Measurements from ENCODE around the gene IL1R1. TPM values are rescaled to one million over a fixed set of nuclear protein-coding genes. Genes with fewer than 3 reads are reported as not detected.

Gene IL1R1
- polyA plus RNA-seq, 1 donor (not counting 4 experiments of a cell fraction or from before 2014, with no cell fraction given): 7.5 TPM

DNA sequence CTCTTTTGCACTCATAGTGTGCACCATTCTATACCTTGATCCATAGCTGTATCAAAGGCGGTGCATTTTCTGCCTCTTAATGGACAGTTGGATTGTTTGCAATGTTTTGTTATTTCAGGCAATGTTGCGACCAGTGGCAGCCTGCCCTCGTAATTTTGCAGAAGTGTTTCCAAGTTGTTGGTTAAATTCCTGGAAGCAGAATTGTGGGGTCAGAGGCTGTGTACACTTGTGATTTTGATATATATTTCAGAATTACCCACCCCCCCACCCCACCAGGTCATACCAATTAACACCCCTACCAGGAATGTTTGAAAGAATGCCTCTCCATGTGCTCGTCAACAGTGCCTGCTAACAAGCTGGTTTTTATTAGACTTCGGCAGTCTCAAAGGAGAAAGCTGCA lies 32.4 kb upstream of the IL1R1 start:
- no peaks in the 10 kb centered on the region for H3K4me1 ChIP-seq (ENCODE audit: control insufficient read depth, extremely low read depth, insufficient read depth, low read length)
- FAIRE-seq (no peak), DNase-seq (ENCODE audit: low read depth, low spot score) (no peak)
- H3K9me1 ChIP-seq (ENCODE audit: control insufficient read depth, extremely low read depth, insufficient read depth, low read length): no peaks in the 10 kb centered on the region
- H3K9ac ChIP-seq (ENCODE audit: control insufficient read depth, extremely low read depth, insufficient read depth, low read length): no peak overlapping the region
- H2AFZ ChIP-seq (ENCODE audit: control insufficient read depth, low read length): no peak overlapping the region
- H3K9me3 ChIP-seq (ENCODE audit: control insufficient read depth, low read depth, low read length): no peaks in the 10 kb centered on the region
- H3K4me2 ChIP-seq (ENCODE audit: control insufficient read depth, extremely low read depth, insufficient read depth, low read depth, low read length): no peak overlapping the region
- no peak overlapping the region for H3K27ac ChIP-seq (ENCODE audit: control insufficient read depth, insufficient read depth, low read length)
- no peaks in the 10 kb centered on the region for H3K27me3 ChIP-seq (ENCODE audit: control insufficient read depth, extremely low read depth, insufficient read depth, low read length)
- dilution Hi-C loops (cut with MboI; ENCODE audit: extremely low pct_ligation_motif_present, low sequenced_read_pairs): no loop called here
- no peaks in the 10 kb centered on the region for H3K36me3 ChIP-seq (ENCODE audit: control insufficient read depth in 2 of 2, extremely low read depth in 1 of 2, insufficient read depth in 2 of 2, low read length in 2 of 2)
- no peaks in the 10 kb centered on the region for H3K79me2 ChIP-seq (ENCODE audit: control insufficient read depth, insufficient read depth, low read length)
- no peak overlapping the region for H3K4me3 ChIP-seq (ENCODE audit: control insufficient read depth in 2 of 3, extremely low read depth in 1 of 3, insufficient read depth in 2 of 3, low read depth in 1 of 3, low read length in 3 of 3)
- TF ChIP-seq EZH2 (IDR thresholded peaks at IDR 0.05; ENCODE audit: low read length): no peak
- no peak for TF ChIP-seq CTCF (optimal IDR thresholded peaks at IDR 0.05 in 1 of 3, IDR thresholded peaks at IDR 0.05 in 1 of 3, conservative IDR thresholded peaks at IDR 0.05 in 1 of 3; ENCODE audit: extremely low read depth in 1 of 3, insufficient read depth in 2 of 3, low read length in 3 of 3)
- no peaks in the 10 kb centered on the region for H4K20me1 ChIP-seq (ENCODE audit: control insufficient read depth, extremely low read depth, insufficient read depth, low read length)

DNA sequence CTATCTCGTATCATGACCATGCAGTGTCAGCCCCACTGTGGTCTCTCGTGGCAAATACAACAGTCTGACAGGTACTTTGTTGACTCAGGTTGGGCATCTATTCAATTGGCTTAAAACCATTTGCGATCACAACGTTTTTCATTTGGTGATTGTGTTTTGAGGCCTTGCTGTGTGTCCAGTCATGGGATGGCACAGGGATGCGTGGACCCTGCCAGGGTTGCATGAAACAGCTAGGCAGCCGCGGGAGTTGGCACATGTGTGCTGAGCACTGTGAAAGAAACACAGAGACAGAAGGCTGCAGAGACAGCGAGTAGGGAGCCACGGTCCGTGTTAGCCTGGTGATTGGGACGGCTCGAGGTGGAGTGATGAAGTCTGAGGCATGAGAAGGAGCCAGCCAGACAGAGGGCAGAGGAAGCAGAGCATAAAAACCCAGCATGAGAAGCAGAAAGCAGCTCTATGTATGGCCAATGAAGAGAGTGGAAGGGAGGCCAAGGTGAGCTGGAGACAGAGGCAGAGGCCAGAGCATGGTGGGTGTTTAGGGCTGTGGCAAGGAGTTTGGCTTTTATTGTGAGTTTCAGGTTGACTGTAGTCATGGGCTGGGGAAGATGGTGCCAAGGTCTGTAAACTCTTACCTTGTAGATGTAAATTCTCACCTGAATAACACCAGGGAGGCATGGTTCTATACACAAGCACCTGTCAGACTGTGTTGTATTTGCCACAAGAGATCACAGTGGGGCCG lies 31.8 kb upstream of the IL1R1 start:
- H4K20me1 ChIP-seq (ENCODE audit: control insufficient read depth, extremely low read depth, insufficient read depth, low read length): no peaks in the 10 kb centered on the region
- H3K79me2 ChIP-seq (ENCODE audit: control insufficient read depth, insufficient read depth, low read length): no peaks in the 10 kb centered on the region
- DNase-seq (ENCODE audit: low read depth, low spot score): no peak
- no peaks in the 10 kb centered on the region for H3K36me3 ChIP-seq (ENCODE audit: control insufficient read depth in 2 of 2, extremely low read depth in 1 of 2, insufficient read depth in 2 of 2, low read length in 2 of 2)
- dilution Hi-C loops (cut with MboI; ENCODE audit: extremely low pct_ligation_motif_present, low sequenced_read_pairs): no loop called here
- TF ChIP-seq CTCF (optimal IDR thresholded peaks at IDR 0.05 in 1 of 3, IDR thresholded peaks at IDR 0.05 in 1 of 3, conservative IDR thresholded peaks at IDR 0.05 in 1 of 3; ENCODE audit: extremely low read depth in 1 of 3, insufficient read depth in 2 of 3, low read length in 3 of 3) (no peak), EZH2 (IDR thresholded peaks at IDR 0.05; ENCODE audit: low read length) (no peak)
- FAIRE-seq: no peak
- H3K9ac ChIP-seq (ENCODE audit: control insufficient read depth, extremely low read depth, insufficient read depth, low read length): no peak overlapping the region
- no peaks in the 10 kb centered on the region for H3K9me1 ChIP-seq (ENCODE audit: control insufficient read depth, extremely low read depth, insufficient read depth, low read length)
- no peak overlapping the region for H3K4me2 ChIP-seq (ENCODE audit: control insufficient read depth, extremely low read depth, insufficient read depth, low read depth, low read length)
- no peak overlapping the region for H3K27ac ChIP-seq (ENCODE audit: control insufficient read depth, insufficient read depth, low read length)
- H3K27me3 ChIP-seq (ENCODE audit: control insufficient read depth, extremely low read depth, insufficient read depth, low read length): no peaks in the 10 kb centered on the region
- no peak overlapping the region for H2AFZ ChIP-seq (ENCODE audit: control insufficient read depth, low read length)
- H3K4me1 ChIP-seq (ENCODE audit: control insufficient read depth, extremely low read depth, insufficient read depth, low read length): no peaks in the 10 kb centered on the region
- no peak overlapping the region for H3K4me3 ChIP-seq (ENCODE audit: control insufficient read depth in 2 of 3, extremely low read depth in 1 of 3, insufficient read depth in 2 of 3, low read depth in 1 of 3, low read length in 3 of 3)
- H3K9me3 ChIP-seq (ENCODE audit: control insufficient read depth, low read depth, low read length): no peaks in the 10 kb centered on the region

Measured in keratinocyte (primary cell).